Superior temporal gyrus (tissue), 1 donor: Measurements from ENCODE around the gene SLC38A5.
"Not testable (repeated sequence)": the region's sequence is repeated elsewhere in the genome, so short reads cannot be mapped to it uniquely, and the experiment has no call there.

Experiments
- DNase-seq: peaks from one replicate; pipeline ENCODE4 v3.0.0-alpha.2; 2016; ENCODE audit errors: extremely low spot score

Gene SLC38A5

DNA sequence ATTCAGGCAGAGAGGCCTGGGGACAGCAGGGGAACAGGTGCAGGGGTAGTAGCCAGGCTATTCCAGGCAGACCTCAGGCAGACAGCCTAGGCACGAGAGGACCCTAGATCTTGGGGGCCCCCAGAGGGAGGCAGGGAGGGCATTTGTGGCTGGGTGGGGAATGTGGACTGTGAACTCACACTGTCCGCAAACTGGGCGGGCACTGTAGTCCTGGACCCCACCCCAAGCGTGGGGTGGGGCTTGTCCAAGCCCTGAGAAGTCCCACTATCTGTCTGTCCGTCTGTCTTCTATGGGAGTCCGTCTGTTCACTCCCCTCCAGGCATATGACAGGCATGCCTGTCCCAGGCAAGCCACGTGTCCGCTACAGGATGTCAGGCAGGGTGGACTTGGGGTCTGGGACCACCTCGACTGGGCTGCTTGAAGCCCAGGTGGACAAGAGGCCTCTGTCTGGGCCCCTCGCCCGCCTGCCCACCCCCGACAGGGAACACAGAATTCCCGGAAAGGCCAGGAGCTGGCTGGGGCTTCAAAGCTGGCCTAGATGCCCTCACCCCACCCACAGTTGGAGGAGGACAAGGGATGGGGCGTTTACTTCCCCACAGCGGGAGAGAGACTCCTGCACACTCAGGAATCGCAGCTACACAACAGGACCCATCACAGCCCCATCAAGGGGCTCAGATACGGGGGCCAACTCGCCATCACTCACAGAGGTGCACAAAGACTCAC lies at the start of gene SLC38A5:
Gene SLC38A5, minus strand, starts transcription at position 151 of the 723 bp plus-strand sequence. CDS start 2,336 bp downstream, outside the sequence.
- DNase-seq, result no peak

DNA sequence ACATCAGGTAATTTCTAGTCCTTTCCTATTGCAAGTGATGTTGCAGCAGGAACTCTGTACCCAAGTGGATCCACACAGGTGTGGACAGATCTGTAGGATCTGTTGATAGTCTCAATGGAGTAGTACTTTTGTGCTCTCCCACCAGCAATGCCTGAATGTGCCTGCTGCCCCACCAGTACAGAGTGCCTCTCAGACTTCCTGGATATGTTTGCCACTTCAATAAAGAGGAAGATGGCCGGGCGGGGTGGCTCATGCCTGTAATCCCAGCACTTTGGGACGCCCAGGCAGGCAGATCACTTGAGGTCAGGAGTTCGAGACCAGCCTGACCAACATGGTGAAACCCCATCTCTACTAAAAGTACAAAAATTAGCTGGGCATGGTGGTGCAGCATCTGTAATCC lies 49.4 kb upstream of the SLC38A5 start:
- DNase-seq, result not testable (repeated sequence)

DNA sequence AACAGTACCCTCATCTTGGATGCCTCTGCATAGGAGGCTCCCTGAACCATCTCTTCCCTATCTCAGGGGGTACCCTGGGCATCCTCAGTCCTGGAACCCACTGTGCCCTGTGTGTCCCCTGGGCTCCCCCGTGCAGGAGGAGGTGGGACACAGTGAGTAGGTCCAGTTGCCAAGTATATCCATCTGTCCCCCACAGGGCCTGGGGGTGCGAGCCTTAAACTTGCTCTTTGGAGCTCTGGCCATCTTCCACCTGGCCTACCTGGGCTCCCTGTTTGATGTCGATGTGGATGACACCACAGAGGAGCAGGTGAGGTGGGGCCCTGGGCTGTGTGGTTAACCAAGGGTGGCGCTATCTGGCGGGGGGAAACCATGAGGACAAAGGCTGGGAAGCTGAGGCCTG lies 46.9 kb upstream of the SLC38A5 start:
- DNase-seq, result no peak

DNA sequence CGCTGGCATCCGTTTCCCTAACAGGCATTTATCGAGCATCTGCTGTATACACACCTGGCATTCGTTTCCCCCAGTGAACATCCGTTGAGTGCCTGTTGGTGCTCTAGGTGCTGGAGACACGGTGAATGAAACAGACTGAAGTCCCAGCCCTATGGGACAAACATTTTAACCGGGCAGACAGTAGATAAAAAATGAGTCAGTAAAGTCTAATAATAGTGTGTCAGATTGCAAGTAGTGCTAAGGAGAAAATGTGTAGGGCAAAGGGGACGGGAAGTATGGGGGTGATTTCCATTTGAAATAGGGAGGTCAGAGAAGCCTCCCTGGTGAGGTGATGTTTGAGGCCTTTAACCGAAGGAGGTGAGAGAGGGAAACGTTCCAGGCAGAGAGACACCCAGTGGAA lies 46.2 kb upstream of the SLC38A5 start:
- DNase-seq, result no peak

DNA sequence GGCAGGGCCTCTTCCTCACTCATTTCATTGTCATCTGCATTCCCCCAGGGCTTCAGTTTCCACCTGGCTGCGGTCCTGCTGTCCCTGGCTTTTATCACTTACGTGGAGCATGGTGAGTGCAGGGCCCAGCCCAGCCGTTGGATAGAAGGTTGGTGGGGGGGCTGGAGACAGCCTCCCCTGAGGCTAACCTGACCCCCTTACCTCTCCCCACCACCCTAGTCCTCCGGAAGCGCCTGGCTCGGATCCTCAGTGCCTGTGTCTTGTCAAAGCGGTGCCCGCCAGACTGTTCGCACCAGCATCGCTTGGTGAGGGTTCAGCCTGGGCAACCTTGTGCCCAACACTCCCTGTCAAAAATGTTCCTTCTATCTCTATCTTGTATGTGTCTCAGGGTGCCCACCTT lies 45.8 kb upstream of the SLC38A5 start:
- DNase-seq, result no peak

DNA sequence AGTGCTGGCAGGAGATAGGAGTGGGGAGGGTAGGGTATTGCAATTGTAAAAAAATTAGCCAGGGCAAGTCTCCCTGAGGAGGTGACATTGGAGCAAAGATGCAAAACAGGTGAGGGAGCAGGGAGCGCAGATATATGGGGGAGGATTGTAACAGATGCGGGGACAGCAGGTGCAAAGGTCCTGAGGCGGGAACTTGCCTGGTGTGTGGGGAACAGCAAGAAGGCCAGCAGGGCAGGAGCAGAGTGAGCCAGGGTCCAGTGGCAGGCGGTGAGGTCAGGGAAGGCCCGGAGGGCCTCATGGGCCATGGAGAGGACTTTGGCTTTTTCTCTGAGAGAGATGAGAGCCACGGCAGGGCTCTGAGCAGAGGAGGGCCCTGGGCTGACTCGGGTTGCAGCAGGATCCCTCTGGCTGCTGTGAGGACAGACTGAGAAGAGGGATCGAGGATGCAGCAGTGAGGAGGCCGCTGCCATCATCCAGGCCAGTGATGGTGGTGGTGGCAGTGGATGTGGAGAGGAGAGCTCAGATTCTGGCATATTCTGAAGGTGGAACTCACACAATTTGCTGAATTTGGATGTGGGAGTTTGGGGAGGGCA lies 44.9 kb upstream of the SLC38A5 start:
- DNase-seq, result no peak

DNA sequence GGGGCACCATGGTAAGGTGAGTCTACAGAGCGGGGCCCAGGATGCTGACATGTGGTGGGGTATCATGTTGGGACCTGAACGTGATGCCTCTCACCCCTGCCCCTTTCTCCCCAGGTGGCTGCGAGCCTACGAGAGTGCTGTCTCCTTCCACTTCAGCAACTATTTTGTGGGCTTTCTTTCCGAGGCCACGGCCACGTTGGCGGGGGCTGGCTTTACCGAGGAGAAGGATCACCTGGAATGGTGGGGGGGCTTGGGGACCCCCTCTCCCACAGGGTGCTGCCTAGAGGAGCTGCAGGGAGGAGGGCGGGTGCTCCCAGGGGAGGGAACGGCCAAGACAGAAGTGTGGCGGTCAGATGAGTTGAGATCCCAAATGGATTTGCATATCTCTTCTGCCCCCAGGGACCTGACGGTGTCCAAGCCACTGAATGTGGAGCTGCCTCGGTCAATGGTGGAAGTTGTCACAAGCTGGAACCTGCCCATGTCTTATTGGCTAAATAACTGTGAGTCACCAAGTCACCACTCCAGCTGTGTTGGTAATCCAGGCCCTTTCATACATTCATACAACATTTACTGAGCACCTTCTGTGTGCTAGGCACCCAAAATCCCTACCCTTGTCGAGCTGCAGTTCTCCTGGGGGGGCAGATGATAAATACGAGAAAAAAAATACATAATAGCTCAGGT lies 44.2 kb upstream of the SLC38A5 start:
- DNase-seq, result no peak

DNA sequence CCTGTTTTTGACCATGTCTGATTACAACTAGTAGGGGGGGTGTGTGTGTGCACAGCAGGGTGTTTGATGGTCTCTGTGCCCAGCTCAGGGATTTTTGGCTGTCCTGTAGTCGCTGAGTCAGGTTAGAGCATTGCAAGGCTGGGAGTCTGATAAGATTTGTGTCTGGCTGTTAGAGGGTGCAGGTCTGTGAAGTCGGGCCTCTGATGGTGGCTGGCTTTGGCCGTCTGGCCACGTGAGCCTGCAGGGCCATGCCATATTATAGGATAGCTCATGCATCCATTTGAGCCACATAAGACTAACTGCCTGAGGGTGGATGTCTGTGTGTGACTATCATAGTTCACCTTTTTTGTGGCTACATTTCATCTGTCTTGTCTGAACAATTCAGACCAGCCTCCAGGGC lies 43.6 kb upstream of the SLC38A5 start:
- DNase-seq, result no peak

DNA sequence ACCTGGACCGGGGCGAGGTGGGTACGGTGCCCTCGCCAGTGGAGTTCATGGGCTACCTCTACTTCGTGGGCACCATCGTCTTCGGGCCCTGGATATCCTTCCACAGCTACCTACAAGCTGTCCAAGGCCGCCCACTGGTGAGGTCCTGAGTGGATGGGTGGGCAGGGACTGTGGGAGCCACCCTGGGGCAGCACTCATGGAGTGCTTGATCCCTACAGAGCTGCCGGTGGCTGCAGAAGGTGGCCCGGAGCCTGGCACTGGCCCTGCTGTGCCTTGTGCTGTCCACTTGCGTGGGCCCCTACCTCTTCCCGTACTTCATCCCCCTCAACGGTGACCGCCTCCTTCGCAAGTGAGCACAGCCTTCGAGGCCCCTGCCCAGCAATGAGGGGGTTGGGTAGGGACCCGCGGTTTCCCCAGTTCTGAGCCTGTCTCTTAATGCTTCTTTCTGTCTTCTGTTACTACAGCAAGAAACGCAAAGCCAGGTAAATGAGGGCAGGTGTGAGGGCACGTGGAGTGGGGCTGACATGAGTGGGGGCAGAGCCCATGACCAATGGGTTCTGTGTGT lies 42.4 kb upstream of the SLC38A5 start:
- no peak for DNase-seq

DNA sequence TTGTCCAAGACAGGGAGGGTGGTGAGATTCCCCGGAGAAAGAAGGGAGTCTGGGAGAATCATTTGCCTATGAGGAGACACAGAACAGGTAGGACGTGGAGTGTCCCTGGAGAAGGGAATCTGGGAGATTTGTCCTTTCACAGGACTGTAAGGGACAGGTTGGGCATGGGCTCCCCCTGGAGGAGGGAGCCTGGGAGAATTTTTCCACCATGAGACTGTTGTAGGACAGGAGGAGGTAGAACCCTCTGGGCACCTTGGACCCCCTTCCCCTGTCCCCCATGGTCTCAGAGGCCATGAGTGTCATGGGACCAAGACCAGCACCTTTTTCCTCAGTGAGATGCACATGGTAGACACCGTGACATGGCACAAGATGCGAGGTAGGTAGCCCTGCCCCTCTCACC lies 41.5 kb upstream of the SLC38A5 start:
- no peak for DNase-seq

DNA sequence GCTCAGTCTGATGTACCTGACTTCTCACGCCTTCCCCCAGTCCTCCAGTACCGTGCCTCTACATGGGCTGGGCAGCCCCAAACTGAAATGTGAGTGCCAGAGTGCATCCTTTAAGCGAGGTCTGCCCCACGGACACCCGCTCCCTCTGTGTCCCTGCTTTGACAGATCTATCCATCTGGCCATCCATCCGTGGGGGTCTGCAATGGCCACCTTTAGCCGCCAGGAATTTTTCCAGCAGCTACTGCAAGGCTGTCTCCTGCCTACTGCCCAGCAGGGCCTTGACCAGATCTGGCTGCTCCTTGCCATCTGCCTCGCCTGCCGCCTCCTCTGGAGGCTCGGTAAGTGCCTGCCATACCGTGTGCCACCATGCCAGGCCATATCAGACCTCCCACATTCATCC lies 39.6 kb upstream of the SLC38A5 start:
- DNase-seq, result no peak

DNA sequence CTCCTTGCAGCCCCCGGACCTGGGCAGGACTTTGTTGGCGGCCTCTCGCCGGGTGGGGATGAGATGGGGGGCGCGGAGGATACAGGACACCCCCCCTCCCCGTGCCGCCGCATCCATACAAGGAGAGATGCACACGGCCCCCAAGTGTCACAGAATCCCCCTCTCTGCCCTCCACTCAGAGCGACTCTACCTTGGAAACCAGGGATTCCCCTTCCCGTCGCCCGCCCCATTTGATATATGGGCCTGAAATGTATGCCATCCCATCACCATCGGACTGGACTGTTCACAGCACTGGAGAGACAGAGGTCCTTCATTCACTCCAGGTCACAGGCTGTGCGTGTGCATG lies 39.2 kb upstream of the SLC38A5 start:
- no peak for DNase-seq

DNA sequence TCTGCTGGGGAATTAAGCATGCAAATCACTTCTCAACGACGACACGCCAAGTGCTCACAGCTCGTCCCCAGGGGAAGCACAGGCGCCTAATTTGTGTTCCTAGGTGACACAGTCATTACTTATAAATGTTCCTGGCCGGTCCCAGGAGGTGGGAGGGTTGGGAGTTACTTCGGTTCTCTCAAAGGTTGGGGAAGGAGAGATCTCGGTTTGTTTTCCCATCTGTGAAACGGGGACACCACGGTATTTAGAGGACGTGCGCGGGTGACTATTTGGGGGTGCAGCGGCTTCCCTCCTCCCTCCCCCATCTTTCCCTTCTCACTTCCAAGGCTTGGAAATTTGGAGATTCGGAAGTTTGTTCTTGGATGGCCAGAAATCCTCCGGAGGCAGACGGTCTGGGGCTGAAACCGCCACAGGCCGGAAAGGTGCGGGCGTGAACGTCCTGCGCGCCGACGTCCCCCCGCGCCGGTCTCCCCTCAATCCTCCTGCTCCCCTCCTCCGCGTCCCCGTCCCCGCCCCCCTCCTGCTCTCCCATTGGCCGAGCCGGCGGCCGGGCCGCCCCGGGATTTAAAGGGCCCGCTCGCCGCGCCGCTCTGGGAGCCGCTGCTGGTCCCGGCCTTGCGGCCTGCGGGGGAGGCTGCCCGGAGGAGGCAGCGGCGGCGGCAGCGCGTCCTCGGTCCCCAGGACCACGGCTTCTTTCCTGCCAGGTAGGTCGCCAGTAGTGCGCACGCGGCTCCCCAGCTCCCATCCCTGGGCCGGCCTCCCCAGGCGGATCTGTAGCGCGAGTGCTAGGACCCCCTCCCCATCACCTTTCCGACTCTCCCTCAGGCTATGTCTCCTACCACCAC lies 38.6 kb upstream of the SLC38A5 start, which contains the start of gene PORCN:
Gene PORCN, plus strand, starts transcription at position 593 of the 845 bp plus-strand sequence. CDS start 829 bp downstream, outside the sequence.
- DNase-seq, result peak; percentile 51

DNA sequence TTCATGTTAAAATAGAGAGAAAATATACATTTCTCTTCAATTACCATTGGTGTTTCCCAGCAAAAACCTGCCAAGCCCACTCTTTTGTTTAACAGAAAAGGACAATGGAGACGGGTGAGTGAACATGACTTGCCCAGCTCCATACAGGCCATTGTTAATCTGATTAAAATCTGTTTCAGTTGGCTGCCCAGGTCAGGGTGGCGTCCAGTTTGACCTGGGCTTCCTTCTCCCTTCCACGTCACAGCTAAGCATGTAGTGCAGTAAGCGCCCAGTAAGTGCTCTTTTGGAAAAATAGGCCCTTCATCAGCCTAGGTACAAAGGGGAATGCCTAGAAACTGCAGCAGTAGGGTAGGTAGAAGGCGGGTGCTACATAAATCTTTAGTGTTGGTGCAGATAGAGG lies 37.2 kb upstream of the SLC38A5 start:
- no peak for DNase-seq

DNA sequence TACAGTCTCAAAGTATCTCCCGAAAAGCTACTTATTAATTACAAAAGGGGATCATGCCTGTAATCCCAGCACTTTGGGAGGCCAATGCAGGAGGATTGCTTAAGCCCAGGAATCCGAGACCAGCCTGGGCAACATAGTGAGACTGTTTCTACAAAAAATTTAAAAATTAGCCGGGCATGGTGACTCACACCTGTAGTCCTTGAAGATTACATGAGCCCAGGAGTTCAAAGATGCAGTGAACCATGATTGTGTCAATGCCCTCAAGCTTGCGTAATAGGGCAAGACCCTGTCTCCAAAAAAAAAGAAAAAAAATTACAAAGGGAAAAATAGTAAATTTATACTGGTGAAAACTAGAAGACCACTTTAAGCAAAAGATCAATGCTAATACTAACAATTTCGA lies 35.4 kb upstream of the SLC38A5 start:
- DNase-seq, result no peak

DNA sequence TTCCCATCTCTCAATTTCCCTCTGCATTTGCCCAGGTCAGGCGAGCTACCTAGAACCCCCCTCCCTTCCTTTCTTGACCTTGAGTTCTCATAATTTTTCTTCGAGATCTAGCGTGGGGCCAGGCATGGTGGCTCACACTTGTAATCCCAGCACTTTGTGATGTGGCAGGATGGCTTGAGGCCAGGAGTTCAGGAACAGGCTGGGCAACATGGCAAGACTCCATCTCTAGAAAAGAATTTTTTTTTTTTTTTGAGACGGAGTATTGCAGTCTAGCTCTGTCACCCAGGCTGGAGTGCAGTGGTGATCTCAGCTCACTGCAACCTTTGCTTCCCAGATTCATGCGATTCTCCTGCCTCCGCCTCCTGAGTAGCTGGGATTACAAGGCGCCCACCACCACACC lies 34.2 kb upstream of the SLC38A5 start:
- no peak for DNase-seq

DNA sequence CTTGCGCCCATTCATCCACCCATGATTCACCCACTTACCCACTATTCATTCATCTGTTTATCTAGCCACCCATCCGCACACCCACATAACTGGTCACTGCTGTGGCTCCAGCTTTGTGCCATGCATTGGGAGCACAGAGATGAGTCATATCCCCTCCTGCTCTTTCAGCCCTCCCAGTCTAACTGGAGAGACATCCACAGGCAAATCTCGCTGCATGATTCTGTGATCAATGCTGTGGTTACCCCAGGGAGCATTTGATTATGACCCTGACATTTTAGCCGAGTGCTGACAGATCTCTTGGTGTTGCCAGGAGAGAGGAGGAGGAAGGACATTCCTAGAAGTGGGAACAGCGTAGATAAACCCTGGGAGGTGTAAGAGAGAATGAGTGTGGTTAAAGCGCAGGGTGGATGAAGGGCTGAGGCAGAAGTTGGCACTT lies 28.3 kb upstream of the SLC38A5 start:
- no peak for DNase-seq

DNA sequence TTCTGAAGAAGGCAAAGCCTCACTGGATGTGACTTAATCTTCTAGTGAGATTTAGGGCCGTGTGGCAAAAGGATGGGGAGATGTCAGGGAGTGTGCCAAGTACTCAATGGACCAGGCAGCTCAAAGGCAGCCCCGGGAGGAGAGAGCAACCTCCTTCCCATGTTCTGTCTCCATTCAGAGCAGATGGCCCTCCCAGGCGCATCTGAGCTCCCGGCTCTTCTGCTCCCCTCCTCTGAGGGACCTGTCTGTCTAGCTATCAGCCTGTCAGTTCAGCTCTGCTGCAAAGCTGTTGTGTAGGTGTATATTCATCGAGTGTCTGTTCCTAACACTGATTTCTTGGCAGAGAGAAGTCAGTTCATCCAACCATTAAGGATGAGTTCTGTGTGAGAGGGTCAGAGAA lies 27.8 kb upstream of the SLC38A5 start:
- DNase-seq, result no peak

DNA sequence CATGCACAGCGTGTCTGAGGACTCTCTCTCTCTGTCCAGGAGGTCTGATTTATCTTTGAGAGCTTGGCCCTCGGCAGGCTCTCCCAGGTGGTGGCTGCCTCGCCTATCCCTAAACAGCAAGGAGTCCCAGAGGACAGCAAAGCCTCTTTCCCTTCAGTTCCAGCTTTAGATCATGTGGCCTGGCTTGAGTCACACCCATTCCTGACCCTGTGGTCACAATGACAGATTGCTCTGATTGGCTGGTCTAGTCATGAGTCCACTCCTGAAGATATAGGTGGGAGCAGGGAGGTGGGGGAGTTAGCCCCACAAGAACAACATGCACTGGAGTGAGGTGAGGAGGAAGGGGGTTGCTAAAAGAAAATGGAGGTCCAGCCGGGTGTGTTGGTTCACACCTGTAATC lies 26.6 kb upstream of the SLC38A5 start:
- no peak for DNase-seq

DNA sequence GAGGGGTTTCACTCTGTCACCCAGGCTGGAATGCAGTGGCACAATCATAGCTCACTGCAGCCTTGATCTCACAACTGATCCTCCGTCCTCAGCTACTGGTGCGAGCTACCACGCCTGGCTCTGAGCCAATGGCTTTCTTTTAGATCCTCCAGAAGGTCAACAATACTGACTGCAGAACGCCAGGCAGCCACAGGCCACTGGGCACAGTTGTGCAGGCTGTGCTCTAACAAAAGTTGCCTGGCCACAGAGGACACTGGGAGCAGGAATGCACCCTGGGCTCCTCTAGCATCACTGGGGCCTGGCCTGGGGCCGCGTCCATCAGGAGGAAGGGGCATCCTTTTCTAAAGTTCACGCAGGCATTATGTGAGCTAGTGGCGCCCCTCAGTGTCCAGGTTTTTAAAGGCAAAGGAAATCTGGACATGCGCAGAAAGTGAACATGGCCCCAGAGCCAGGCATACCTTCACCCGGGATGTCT lies 23.9 kb upstream of the SLC38A5 start:
- no peak for DNase-seq

DNA sequence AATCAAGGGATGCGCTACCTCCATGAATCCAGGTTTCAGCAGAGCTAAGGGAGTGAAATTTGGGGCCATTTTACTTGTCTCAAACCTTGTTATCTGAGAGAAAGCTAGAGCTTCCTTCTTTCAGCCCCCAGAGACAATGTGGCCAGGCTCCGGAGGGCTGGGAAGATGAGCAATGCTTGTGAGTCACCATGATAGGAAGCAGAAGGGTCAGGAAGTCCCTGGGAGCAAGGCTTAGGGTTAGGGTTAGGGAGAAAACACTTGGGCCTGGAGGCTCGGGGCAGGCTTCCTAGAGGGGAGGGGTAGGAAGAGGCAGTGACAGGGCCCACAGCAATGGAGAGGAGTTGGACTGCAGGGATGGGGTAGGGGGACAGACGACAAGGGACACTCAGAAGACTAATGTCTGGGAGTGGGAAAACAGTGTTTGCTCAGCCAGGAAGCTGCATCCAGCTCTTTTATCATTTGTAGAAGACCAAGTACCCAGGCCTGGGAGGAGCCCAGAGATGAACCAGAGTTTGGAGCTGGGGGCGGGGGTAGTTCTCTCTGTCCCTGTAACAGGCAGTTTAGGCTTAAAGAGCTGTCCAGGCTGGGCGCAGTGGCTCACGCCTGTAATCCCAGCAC lies 22.3 kb upstream of the SLC38A5 start:
- DNase-seq, result no peak
